Right lobe of liver (tissue), 4 donors: ENCODE data around the gene CALML5.

ENCODE experiments used
- CTCF ChIP-seq, 4 donors: fragments of 200-600 bp in 3 of 4; fragments of 450-650 bp in 1 of 4; IDR thresholded peaks; one replicate each; pipeline versions ENCODE4 v1.5.1 to v1.8.0; 2016 to 2022; ENCODE audit warnings: antibody characterized with exemption in 4 of 4, mild to moderate bottlenecking in 2 of 4
- POLR2A ChIP-seq: fragments of 450-650 bp; IDR thresholded peaks from one replicate; pipeline ENCODE4 v1.6.1; 2017; ENCODE audit warnings: antibody characterized with exemption, mild to moderate bottlenecking
- donor health status: DM: no; HTN: no; CAD: no.
- donor health status: DM: no; HTN: no; CAD: no.
- donor health status: DM: no; HTN: yes; CAD: no.

- no peak for TF ChIP-seq POLR2A
- no peak for TF ChIP-seq CTCF (IDR thresholded peaks at IDR 0.05)
Measured at GRCh38 chr10:5457741-5458140, 41.6 kb downstream of the CALML5 start.
